Calu3 (cell line): ENCODE results near the gene ATP13A1. TPM values are rescaled to one million over a fixed set of nuclear protein-coding genes. Genes with fewer than 3 reads are reported as not detected.

ENCODE experiments used
- BruUV-seq: library from RNA; stranded (reverse); fragments of 400-500 nt; replicated peaks from 2 replicates; lab custom pipeline; 2021; lab: Mats Ljungman, UMichigan
- CTCF ChIA-PET: fragments of 300-600 bp; sonication (Branson Sonifier 250); formaldehyde crosslinking; loops from one replicate; lab custom pipeline; 2022; ENCODE audit warnings: antibody characterized with exemption; lab: Charles Lee
- DNase-seq: peaks from one replicate; pipeline ENCODE4 v3.0.0; 2022
- H3K27ac Mint-ChIP-seq: one replicate; pipeline ENCODE4 v1.8.0; 2022; ENCODE audit warnings: mixed read lengths; ENCODE audit not compliant: unreplicated experiment
- H3K27me3 Mint-ChIP-seq: one replicate; pipeline ENCODE4 v1.8.0; 2022; ENCODE audit warnings: mixed read lengths; ENCODE audit not compliant: unreplicated experiment
- H3K36me3 Mint-ChIP-seq: one replicate; pipeline ENCODE4 v1.8.0; 2022; ENCODE audit warnings: mild to moderate bottlenecking, moderate library complexity, mixed read lengths; ENCODE audit not compliant: insufficient read depth, unreplicated experiment
- H3K4me1 Mint-ChIP-seq: one replicate; pipeline ENCODE4 v1.8.0; 2022; ENCODE audit warnings: mild to moderate bottlenecking, low read depth, mixed read lengths; ENCODE audit not compliant: unreplicated experiment
- H3K4me3 Mint-ChIP-seq: one replicate; pipeline ENCODE4 v1.8.0; 2022; ENCODE audit warnings: mild to moderate bottlenecking, low read depth, moderate library complexity, mixed read lengths; ENCODE audit not compliant: unreplicated experiment
- H3K9me3 Mint-ChIP-seq: one replicate; pipeline ENCODE4 v1.8.0; 2022; ENCODE audit warnings: low read depth, mixed read lengths; ENCODE audit not compliant: unreplicated experiment
- CTCF ChIP-seq: fragments of 200-600 bp; IDR thresholded peaks from one replicate; pipeline ENCODE4 v1.8.0; 2022; ENCODE audit warnings: antibody characterized with exemption; ENCODE audit not compliant: unreplicated experiment
- intact Hi-C: fragments of 100-400 bp; cut with micrococcal nuclease; formaldehyde crosslinking; loops from one replicate; pipeline ENCODE4 v1.10.0; 2022; ENCODE audit not compliant: unreplicated experiment
- total RNA-seq: library from RNA; stranded (reverse); gene quantifications from 2 replicates; pipeline ENCODE4 v1.2.3, GENCODE V29; 2022

The ATP13A1 gene
- total RNA-seq, 1 experiment from 2014 or later: 65.4 TPM

DNA sequence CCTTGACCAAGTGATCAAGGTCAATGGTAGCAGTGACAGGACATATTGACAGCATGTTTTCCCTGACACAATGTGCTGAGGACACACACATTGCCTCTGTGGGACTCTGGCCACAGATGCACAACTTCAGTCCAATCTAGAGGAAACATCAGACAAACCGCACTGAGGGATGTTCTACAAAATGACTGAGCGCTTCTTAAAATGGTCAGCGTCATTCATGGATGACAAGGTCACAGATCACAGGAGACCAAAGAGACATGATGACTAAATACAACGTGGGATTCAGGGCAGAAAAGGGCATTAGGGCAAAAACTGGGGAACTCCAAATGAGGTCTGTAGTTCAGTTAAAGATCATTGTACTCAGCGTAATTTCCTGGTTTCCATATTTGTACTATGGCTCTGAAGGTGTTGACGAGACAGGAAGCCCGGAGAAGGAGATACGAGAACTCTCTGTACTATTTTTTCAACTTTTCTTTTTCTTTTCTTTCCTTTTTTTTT, 65.6 kb downstream of the ATP13A1 start:
- Mint-ChIP-seq H3K36me3 (peaks cover 9% of the 10 kb centered on the region), H3K27me3 (no peaks in the 10 kb centered on the region), H3K4me1 (peaks cover 26% of the 10 kb centered on the region), H3K9me3 (no peaks in the 10 kb centered on the region), H3K27ac (no peak overlapping the region), H3K4me3 (no peak overlapping the region)
- intact Hi-C loops: no loop called here
- TF ChIP-seq CTCF: no peak
- BruUV-seq: no TSS peak
- no peak for DNase-seq
- CTCF ChIA-PET: no interaction called here

Other genes with a start within 250 kb of the ATP13A1 start
- gene TSSK6, start 148.1 kb downstream of the ATP13A1 start, total RNA-seq: 2.8 and 3.1 TPM in 2 replicates
- gene NDUFA13, start 147.5 kb downstream of the ATP13A1 start, total RNA-seq: 191 and 193 TPM in 2 replicates
- gene YJEFN3, start 134.8 kb downstream of the ATP13A1 start, total RNA-seq: 10.4 and 12.9 TPM in 2 replicates
- 1.3 and 1.7 TPM in 2 replicates for gene CILP2, start 125.4 kb downstream of the ATP13A1 start, total RNA-seq
- 5.1 and 6.0 TPM in 2 replicates for gene PBX4, start 45.0 kb downstream of the ATP13A1 start, total RNA-seq
- gene LPAR2, start 35.5 kb downstream of the ATP13A1 start, total RNA-seq: 25.0 and 27.3 TPM in 2 replicates
- gene GMIP, start 20.0 kb downstream of the ATP13A1 start, total RNA-seq: 17.2 and 17.3 TPM in 2 replicates
- 8.3 and 10.2 TPM in 2 replicates for gene ZNF101, start 5.2 kb upstream of the ATP13A1 start, total RNA-seq
- gene ZNF14, start 69.4 kb upstream of the ATP13A1 start, total RNA-seq: 2.8 and 3.1 TPM in 2 replicates
- 14.9 and 16.4 TPM in 2 replicates for gene ZNF506, start 158.1 kb upstream of the ATP13A1 start, total RNA-seq
- gene ZNF253, start 202.2 kb upstream of the ATP13A1 start, total RNA-seq: 5.0 and 6.6 TPM in 2 replicates
- 6.5 and 6.9 TPM in 2 replicates for gene ZNF93, start 237.3 kb upstream of the ATP13A1 start, total RNA-seq